ENCODE data around the gene COPS3.
"Not testable (repeated sequence)": the region's sequence is repeated elsewhere in the genome, so short reads cannot be mapped to it uniquely, and the experiment has no call there.

Gene COPS3

DNA sequence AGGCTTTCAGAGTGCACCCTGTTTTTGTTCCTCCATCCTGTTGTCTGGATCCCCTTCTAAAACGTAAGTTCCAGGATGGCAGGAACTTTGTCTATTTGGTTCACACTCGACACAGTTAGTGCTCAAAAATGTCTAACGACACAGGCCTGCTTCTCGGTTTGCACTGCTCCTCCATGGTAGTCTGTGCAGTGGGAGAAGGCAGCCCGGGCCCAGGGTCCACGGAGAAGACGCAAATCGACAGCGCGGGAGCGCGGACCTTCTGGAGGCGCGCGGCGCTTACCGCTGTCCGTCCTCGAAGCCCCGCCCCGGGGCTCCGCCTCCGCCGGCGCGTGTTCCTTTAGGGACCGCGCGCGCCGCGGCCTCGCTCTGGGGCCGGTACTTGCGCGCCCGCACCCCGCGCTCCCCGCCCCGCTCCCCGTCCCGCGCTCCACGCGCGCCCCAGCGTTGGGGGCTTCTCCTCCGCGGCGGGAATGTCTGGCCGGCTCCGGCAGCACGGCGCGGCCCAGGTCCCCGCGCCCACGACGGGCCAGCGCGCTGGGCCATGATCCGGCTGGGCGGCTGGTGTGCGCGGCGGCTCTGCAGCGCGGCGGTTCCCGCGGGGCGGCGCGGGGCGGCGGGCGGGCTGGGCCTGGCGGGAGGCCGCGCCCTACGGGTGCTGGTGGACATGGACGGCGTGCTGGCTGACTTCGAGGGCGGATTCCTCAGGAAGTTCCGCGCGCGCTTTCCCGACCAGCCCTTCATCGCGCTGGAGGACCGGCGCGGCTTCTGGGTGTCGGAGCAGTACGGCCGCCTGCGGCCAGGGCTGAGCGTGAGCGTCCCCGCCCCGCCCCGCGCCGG, 22.2 kb upstream of the COPS3 start, which contains the start of gene NT5M:
TSS of gene NT5M (plus strand) at position 364 of the 837 bp plus-strand sequence. CDS start at position 542, 178 bp downstream.
- DNase-seq (ENCODE audit: low read depth in 1 of 2, low spot score in 1 of 2), result peak; percentile 39 to 55

DNA sequence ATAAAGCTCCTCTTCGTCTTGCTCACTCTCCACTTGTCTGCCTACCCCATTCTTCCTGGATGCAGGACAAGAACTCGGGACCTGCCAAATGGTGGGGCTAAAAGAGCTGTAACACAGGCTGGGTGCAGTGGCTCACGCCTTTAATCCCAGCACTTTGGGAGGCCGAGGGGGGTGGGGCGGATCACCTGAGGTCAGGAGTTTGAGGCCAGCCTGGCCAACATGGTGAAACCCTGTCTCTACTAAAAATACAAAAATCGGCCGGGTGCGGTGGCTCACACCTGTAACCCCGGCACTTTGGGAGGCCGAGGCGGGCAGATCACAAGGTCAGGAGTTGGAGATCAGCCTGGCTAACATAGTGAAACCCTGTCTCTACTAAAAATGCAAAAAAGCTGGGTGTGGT, 20.6 kb upstream of the COPS3 start:
- not testable (repeated sequence) for DNase-seq (ENCODE audit: low read depth in 1 of 2, low spot score in 1 of 2)

DNA sequence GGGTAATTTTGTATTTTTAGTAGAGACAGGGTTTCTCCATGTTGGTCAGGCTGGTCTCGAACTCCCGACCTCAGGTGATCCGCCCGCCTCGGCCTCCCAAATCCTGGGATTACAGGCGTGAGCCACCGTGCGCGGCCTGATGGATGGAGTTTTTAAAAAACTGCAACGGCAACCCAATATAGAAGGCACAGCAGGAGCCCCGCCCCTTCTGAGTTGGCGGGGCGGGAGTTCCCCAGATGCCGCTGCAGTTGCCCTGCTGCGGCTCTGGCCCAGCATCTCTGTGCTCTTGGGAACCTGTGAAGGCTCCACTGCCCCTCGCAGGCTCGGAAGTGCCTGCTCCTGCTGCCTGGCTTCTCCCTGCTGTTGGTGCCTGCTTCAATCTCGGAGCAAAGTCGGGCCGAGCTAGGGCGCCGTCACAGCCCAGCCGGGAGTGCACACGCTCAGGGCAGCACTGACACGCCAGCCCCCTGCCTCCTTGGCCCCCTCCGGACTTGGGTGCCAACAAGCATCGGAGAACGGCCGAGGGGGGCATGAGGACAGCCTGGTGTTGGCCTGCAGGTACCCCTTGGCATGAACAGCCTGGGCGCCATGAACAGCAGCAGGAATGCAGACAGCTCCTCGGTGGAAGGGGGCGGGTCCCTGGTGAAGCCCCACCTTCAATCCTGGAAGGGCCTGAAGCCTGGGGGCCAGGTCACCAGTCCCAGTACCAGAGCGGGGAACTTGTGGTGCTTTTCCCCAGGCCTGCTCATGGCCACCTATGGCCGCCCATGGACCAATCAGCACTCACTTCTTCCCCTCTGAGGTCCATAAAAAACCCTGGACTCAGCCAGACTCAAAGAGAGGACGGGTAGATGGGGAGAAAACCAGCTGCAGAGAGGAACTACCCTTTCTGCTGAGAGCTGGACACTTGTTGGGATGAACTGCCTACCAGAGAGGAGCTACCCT, 19.9 kb upstream of the COPS3 start:
- DNase-seq (ENCODE audit: low read depth in 1 of 2, low spot score in 1 of 2), result peak; percentile 39 to 44

DNA sequence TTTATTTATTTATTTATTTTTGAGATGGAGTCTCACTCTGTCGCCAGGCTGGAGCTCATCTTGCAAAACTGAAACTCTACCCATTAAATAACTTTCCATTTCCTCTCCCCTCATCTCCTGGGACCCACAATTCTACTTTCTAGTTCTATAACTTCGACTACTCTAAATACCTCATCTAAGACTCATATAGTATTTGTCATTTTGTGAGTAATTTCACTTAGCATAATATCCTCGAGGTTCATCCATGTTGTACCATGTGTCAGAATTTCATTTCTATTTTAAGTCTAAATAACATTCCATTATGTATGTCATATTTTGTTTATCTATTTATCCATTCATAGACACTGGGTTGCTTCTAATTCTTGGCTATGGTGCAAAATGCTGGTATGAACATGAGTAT, 17.1 kb upstream of the COPS3 start:
- no peak for DNase-seq (ENCODE audit: low read depth in 1 of 2, low spot score in 1 of 2)

DNA sequence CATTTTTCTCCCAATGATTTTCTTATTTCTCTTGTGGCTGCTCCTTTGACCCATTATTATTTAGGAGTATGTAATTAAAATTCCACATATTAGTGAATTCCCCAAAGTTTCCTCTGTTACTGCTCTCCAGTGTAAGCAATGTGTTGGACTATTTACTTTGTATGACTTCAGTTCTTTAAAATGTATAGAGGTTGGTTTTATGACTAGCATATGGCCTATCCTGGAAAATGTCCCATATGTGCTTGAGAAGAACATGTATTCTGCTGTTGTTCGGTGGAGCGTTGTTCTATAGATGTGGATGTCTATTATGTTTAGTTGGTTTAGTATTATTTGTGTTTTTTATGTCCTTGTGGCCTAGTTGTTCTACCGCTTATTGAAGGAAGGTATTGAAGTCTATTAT, 16.2 kb upstream of the COPS3 start:
- no peak for DNase-seq (ENCODE audit: low read depth in 1 of 2, low spot score in 1 of 2)

DNA sequence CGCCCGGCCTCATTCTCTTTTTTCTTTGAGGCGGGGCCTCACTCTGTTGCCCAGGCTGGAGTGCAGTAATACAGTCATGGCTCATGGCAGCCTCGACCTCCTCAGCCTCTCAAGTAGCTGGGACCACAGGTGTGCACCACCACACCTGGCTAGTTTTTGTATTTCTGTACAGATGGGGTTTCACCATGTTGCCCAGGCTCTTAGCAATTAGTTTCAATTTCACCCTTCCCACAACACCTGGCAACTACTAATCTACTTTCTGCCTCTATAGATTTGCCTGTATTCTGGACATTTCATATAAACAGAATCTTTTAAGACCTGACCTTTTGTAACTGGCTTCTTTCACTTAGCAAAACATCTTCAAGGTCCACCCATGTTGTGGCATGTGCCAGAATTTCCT, 14.1 kb upstream of the COPS3 start:
- no peak for DNase-seq (ENCODE audit: low read depth in 1 of 2, low spot score in 1 of 2)

DNA sequence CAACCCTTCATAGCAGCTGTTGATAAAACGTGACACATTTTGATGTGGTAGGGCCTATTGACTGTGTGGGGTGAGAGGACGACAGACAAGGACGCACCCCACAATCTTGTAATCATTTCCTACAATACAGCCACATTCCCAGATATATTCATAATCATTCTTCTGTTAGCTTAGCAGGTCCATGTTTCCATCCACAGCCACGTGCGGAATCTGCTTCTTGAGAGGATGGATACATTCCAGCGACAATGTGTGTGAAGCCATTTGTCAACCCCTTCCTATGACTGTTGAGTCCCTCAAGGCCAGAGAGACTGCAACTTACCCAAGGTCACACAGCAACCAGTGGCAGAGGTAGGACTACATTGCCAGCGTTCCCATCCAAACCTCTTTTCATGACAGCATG, 8.7 kb upstream of the COPS3 start:
- DNase-seq (ENCODE audit: low read depth in 1 of 2, low spot score in 1 of 2), result no peak

DNA sequence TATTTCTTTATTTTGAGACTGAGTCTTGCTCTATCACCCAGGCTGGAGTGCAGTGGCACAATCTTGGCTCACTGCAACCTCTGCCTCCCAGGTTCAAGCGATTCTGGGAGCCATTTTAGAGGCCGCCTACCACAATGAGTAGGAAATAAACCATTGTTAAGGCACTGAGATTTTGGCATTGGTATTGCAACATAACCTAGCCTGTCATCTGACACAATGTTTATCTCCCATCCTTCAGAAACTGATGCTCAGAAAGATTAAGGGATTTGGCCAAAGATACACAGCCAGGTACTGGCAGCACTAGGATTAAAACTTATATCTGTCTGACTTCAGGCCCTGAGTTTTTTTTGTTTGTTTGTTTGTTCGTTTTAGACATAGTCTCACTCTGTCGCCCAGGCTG, 8.0 kb upstream of the COPS3 start:
- no peak for DNase-seq (ENCODE audit: low read depth in 1 of 2, low spot score in 1 of 2)

DNA sequence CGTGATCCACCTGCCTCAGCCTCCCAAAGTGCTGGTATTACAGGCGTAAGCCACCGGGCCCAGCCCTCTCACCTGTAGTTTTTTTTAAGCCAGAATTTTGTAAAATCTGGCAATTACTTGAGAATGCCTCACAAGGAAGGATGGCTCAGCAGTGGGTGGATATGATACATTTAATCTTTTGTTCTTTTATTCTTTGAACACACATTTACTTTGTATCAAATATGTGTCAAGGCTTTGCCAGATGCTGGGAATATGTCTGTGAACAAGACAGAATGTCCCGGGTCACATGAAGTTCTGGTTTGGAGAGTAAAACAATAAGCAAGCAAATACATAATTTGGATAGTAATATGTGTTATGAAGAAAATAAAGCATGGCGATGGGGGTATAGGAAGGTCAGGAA, 4.9 kb upstream of the COPS3 start:
- DNase-seq (ENCODE audit: low read depth in 1 of 2, low spot score in 1 of 2), result no peak

DNA sequence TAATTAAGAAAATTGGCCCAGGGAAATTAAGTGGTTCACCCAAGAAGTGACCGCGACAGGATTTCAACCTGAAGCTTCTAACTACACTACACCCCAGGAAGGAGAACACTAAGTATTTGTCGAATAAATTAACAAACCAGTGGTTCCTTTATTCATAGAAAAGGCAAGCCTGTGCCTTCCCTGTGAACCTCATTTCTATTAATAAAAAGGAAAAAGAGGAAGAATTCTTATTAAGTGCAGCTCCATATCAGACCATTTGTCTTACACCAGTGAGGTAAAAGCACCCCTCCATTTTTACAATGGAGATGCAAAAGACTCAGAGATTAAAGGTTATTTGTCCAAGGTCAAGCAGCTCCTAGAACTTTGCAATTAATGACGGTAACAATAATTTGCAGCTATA, 1.7 kb downstream of the COPS3 start:
- DNase-seq (ENCODE audit: low read depth in 1 of 2, low spot score in 1 of 2), result no peak

DNA sequence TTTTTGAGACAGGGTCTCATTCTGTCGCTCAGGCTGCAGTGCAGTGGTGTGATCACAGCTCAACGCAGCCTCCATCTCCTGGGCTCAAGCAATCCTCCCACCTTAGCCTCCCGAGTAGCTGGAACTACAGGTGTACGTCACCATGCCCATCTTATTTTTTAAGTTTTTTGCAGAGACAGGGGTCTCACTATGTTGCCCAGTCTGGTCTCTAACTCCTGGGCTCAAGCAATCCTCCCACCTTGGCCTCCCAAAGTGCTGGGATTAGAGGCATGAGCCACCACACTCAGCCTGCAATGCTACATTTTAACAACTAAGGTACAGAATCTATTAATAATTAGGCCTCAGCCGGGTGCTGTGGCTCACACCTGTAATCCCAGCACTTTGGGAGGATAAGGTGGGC, 3.6 kb downstream of the COPS3 start:
- DNase-seq (ENCODE audit: low read depth in 1 of 2, low spot score in 1 of 2), result not testable (repeated sequence)

DNA sequence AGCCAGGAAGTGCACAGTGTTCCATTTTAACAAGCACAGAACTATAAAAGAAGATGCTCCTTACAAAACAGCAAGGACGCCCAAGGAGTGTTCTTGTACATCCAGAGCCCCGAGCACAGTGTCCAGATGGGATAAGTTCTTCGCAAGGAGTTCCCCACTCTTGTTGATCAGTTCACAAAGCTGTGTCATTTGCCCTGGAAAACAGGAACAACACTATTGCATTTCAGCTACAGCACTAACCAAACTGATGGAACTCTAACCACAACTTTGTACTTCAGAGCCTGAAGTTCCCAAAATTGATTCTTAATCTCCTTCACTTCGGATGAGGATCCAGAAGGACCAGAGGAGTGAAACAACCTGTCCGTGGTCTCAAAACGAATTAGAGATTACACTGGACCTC, 5.1 kb downstream of the COPS3 start:
- no peak for DNase-seq (ENCODE audit: low read depth in 1 of 2, low spot score in 1 of 2)

DNA sequence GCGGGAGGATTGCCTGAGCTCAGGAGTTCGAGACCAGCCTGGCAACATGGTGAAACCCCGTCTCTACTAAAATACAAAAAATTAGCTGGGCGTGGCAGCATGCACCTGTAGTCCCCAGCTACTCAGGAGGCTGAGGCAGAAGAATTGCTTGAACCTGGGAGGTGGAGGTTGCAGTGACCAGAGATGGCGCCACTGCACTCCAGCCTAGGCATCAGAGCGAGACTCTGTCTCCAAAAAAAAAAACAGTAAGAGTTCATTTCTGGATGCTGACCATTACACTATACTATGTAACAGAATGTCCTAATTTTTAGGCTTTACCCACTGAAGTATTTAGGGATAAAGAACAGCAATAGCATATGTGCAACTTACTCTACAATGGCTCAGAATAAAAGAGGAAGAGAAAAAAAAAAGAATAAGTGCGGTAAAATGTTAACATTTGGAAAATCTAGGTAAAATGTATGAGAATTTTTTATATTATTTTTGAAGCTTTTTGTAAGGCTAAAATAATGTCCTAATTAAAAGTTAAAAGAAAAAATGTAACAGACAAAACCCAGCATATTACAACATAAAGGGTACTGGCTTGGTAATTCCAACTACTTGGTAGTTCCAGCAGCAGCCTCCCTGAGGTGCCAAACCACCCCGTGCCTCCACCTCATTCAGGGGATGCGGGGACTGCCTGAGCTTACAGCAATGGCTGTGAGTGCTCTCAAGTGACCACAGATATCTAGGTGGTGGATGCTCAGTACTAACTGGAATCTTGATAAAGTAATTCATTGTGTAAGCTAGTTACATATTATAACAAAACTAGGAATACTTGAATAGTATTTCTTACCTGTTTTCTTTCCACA, 10.9 kb downstream of the COPS3 start:
- DNase-seq (ENCODE audit: low read depth in 1 of 2, low spot score in 1 of 2), result peak in 1 of 2 donors; percentile 7

DNA sequence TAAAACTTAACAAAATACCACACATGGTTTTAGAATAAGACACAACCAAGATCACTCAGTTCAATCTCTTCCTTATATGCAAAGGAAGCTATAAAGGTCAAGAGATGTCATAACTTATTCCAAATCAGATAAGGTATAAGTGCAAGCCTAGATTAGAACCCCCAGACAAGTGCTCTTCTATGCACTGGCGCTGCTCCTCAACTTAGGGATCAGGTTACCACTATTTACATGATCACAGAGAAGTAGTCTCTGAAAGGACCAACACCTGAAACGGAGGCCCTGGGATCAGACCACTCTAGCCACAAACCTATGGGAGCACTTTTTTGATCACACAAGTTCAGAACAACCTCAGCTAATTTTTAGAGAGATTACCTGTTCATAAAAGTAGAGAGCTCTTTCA, 16.6 kb downstream of the COPS3 start:
- DNase-seq (ENCODE audit: low read depth in 1 of 2, low spot score in 1 of 2), result no peak

DNA sequence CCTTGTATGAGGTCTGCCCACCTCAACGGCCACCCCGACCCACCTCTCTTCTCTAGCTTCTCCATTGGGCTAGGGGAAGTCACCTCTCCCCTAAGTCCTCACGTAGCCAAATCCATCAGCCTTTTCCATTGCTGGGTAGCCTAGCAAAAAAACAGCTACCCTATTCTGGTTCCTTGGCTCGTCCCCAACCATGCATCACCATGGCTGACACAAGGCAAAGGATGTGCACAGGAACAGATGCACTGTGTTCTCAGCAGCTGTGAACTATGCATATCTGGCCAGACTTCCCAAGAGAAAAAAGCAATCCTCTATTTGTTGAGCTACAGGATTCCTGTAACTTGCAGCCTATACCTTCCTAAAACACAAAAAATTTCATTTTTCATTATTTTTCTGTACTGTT, 22.0 kb downstream of the COPS3 start:
- DNase-seq (ENCODE audit: low read depth in 1 of 2, low spot score in 1 of 2), result no peak

DNA sequence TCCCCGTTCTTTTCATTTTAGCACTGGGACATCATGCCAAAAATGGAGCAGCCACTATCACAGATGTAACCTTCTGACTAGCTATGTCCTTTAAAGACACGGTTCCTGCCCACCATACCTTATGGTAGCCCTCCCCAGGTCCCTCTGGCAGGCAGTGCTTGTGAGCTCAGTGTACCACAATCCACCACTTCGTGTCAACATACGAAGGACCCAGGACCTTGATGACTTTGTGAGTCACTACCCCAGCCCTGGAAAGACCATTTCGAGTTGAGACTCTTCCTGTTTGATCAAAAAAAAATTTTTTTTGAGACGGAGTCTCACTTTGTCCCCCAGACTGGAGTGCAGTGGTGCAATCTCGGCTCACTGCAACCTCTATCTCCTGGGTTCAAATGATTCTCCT, 23.0 kb downstream of the COPS3 start:
- no peak for DNase-seq (ENCODE audit: low read depth in 1 of 2, low spot score in 1 of 2)

DNA sequence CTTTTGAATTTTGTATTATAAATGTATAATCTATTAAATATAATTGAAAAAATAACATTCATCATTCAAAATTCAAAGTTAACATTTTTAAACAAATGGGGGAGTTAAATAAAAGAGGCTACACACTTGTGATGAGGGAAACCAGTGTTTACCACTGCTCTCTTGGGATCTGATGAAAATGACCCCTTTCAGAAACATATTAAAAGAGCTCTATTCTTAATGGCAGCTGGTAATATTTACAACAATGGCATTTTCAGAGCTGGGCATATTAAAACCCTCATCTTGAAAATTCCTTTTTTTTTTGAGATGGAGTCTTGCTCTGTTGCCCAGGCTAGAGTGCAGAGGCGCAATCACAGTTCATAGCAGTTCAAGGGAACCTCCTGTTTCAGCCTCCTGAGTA, 24.7 kb downstream of the COPS3 start:
- no peak for DNase-seq (ENCODE audit: low read depth in 1 of 2, low spot score in 1 of 2)

DNA sequence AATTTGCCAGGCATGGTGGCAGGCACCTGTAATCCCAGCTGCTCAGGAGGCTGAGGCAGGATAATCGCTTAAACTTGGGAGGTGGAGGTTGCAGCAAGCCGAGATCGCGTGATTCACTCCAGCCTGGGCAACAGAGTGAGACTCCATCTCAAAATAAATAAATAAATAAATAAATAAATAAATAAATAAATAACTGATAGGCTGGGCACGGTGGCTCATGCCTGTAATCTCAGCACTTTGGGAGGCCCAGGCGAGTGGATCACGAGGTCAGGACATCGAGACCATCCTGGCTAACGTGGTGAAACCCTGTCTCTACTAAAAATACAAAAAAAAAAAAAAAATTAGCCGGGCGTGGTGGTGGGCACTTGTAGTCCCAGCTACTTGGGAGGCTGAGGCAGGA, 25.4 kb downstream of the COPS3 start:
- not testable (repeated sequence) for DNase-seq (ENCODE audit: low read depth in 1 of 2, low spot score in 1 of 2)

DNA sequence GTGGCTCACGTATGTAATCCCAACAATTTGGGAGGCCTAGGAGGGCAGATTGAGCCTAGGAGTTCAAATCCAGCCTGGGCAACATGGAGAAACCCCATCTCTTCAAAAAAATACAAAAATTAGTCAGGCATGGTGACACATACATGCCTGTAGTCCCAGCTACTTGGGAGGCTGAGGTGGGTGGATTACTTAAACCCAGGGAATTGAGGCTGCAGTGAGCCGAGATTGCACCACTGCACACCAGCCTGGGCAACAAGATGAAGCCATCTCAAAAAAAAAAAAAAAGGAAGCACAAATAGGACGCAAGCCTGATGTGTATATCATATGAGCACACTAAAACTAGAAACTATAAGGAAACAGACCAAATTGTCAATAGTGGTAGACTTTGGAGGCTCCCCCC, 27.0 kb downstream of the COPS3 start:
- no peak for DNase-seq (ENCODE audit: low read depth in 1 of 2, low spot score in 1 of 2)

DNA sequence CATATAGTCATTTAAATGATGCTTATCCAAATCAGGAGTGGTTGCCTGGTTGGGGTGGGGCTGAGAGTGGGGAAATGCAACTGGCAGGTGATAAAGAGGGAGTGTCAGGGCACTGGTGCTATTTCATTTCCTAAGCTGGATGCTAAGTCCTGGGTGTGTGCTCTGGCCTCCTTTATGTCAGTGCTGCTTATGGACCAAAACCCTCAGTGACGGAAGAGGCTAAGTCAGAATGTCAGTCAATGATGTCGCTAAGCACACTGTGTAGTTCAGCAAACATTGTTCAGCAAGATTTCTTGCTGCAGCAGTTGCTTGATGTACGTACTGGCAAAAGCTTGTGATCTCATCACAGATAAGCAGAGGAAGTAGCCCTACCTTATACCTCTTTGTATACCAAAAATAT, 27.6 kb downstream of the COPS3 start:
- DNase-seq (ENCODE audit: low read depth in 1 of 2, low spot score in 1 of 2), result no peak

DNA sequence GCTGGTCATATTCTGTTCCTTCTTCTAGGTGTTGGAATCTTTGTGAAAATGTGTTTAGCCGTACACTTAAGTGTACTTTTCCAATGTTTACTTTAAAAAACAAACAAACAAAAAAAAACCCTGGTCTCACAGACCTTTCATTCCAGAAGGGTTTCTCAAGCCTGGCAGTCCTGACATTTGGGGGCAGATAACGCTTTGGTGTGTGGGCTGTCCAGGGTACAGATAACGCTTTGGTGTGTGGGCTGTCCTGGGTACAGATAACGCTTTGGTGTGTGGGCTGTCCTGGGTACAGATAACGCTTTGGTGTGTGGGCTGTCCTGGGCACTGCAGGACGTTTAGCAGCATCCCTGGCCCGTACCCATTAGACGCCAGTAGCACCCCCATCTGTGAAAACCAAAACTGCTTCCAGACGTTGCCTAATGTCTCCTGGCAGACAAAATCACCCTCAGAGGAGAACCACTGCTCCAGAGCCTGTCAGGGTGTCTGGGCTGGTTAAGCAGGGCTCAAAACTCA, 28.8 kb downstream of the COPS3 start:
- DNase-seq (ENCODE audit: low read depth in 1 of 2, low spot score in 1 of 2), result no peak

Measured in activated CD4-positive, alpha-beta T cell treated with anti-CD3 and anti-CD28 coated beads, Interleukin-2, amount 50 U/mL, for 24 hours (primary cell).